Activated CD8-positive, alpha-beta memory T cell treated with anti-CD3 and anti-CD28 coated beads for 24 hours (primary cell): ENCODE data around the gene RORC.
A peak's percentile ranks its signal among the peaks of the same experiment; 100 is the strongest.

ENCODE experiments used
- DNase-seq: peaks from one replicate; pipeline ENCODE4 v3.0.0-alpha.2; 2020

RORC gene

GRCh38 chr1:151825751-151826660, 5.6 kb downstream of the RORC start:
- DNase-seq: no peak

- no peak for DNase-seq
Observed at GRCh38 chr1:151825204-151825603, 6.4 kb downstream of the RORC start.

GRCh38 chr1:151823175-151823574, 8.4 kb downstream of the RORC start:
- DNase-seq: no peak

GRCh38 chr1:151822404-151822803, 9.2 kb downstream of the RORC start:
- DNase-seq: no peak

GRCh38 chr1:151820940-151821339, 10.7 kb downstream of the RORC start:
- DNase-seq: no peak

GRCh38 chr1:151819976-151820623, 11.5 kb downstream of the RORC start:
- DNase-seq: no peak

- DNase-seq: no peak
Observed at GRCh38 chr1:151819227-151819835, 12.3 kb downstream of the RORC start.

GRCh38 chr1:151817353-151817730, 14.3 kb downstream of the RORC start:
- no peak for DNase-seq

- no peak for DNase-seq
Observed at GRCh38 chr1:151816548-151817352, 14.9 kb downstream of the RORC start.

- no peak for DNase-seq
Observed at GRCh38 chr1:151815716-151816327, 15.8 kb downstream of the RORC start.

- no peak for DNase-seq
Observed at GRCh38 chr1:151814971-151815545, 16.5 kb downstream of the RORC start.

GRCh38 chr1:151814426-151814825, 17.2 kb downstream of the RORC start:
- DNase-seq: no peak

- no peak for DNase-seq
Observed at GRCh38 chr1:151813271-151813977, 18.2 kb downstream of the RORC start.

GRCh38 chr1:151811181-151811580, 20.4 kb downstream of the RORC start:
- DNase-seq: no peak

GRCh38 chr1:151809985-151810556, 21.5 kb downstream of the RORC start:
- DNase-seq: no peak

GRCh38 chr1:151809290-151809984, 22.2 kb downstream of the RORC start:
- DNase-seq: no peak

GRCh38 chr1:151807766-151808165, 23.8 kb downstream of the RORC start:
- DNase-seq: peak; percentile 33

- peak; percentile 28 for DNase-seq
Observed at GRCh38 chr1:151807131-151807530, 24.5 kb downstream of the RORC start.

GRCh38 chr1:151806170-151806569, 25.4 kb downstream of the RORC start:
- DNase-seq: peak; percentile 21

- no peak for DNase-seq
Observed at GRCh38 chr1:151805066-151805820, 26.4 kb downstream of the RORC start, which contains the start of gene LINGO4. TSS of gene LINGO4 (minus strand) at chr1:151805419. CDS start at chr1:151802704, 2,715 bp downstream.
